Measurements from ENCODE around the gene DIP2B.

- TF ChIP-seq CTCF (conservative IDR thresholded peaks at IDR 0.05; ENCODE audit: low read length) = no peak
- no peak for TF ChIP-seq EZH2phosphoT487 (IDR thresholded peaks at IDR 0.05; ENCODE audit: borderline replicate concordance, low read depth, low read length)
These were observed 214.0 kb downstream of the DIP2B start for GRCh38 chr12:50718760-50719159.
